ENCODE data around the gene CACTIN.

GRCh38 chr19:3578390-3578789 is 48.2 kb downstream of the CACTIN start:
- no peak for TF ChIP-seq CTCF (IDR thresholded peaks at IDR 0.05)
- TF ChIP-seq POLR2A (IDR thresholded peaks at IDR 0.05; ENCODE audit: low read depth) = no peak
- TF ChIP-seq POLR2AphosphoS5 (IDR thresholded peaks at IDR 0.05) = no peak
